A673 (cell line): Measurements from ENCODE around the gene BAAT. TPM values are rescaled to one million over a fixed set of nuclear protein-coding genes. Genes with fewer than 3 reads are reported as not detected.

Source experiments
- BruUV-seq: library from RNA; stranded (reverse); fragments of 400-500 nt; replicated peaks from 2 replicates; lab custom pipeline; 2021; lab: Mats Ljungman, UMichigan
- CTCF ChIA-PET: fragments of 300-600 bp; sonication (Branson Sonifier 250); formaldehyde crosslinking; loops from one replicate; lab custom pipeline; 2022; ENCODE audit warnings: antibody characterized with exemption; lab: Charles Lee
- POLR2A ChIA-PET: fragments of 300-600 bp; sonication (Branson Sonifier 250); formaldehyde crosslinking; loops from one replicate; lab custom pipeline; 2022; ENCODE audit warnings: antibody characterized with exemption; ENCODE audit not compliant: low non-redundant PET; lab: Charles Lee
- DNase-seq: peaks from one replicate; pipeline ENCODE4 v3.0.0-alpha.2; 2015; ENCODE audit warnings: low spot score
- H3K27ac ChIP-seq: fragments of 200-600 bp; sonication (generic); 2 replicates; pipeline ENCODE4 v1.5.1; 2016; ENCODE audit warnings: mixed run types, low read depth, mild to moderate bottlenecking, mixed read lengths, antibody characterized with exemption, low read length; ENCODE audit not compliant: poor library complexity, severe bottlenecking
- H3K27me3 ChIP-seq: fragments of 200-600 bp; sonication (generic); replicated peaks from 2 replicates; pipeline ENCODE4 v1.6.1; 2017; ENCODE audit warnings: mixed run types, low read depth, mild to moderate bottlenecking, mixed read lengths, antibody characterized with exemption, low read length; ENCODE audit not compliant: insufficient read depth, poor library complexity
- H3K36me3 ChIP-seq: fragments of 200-600 bp; sonication (generic); 2 replicates; pipeline ENCODE4 v1.6.1; 2016; ENCODE audit warnings: mixed run types, mild to moderate bottlenecking, mixed read lengths, antibody characterized with exemption, low read length; ENCODE audit not compliant: insufficient read depth, poor library complexity, severe bottlenecking
- H3K4me1 ChIP-seq: fragments of 200-600 bp; sonication (generic); 2 replicates; pipeline ENCODE4 v1.6.1; 2017; ENCODE audit warnings: mixed run types, mild to moderate bottlenecking, mixed read lengths, antibody characterized with exemption, low read length; ENCODE audit not compliant: insufficient read depth, poor library complexity, severe bottlenecking
- H3K4me3 ChIP-seq: fragments of 200-600 bp; sonication (generic); 2 replicates; pipeline ENCODE4 v1.5.1; 2016; ENCODE audit warnings: low read depth, mixed run types, mild to moderate bottlenecking, mixed read lengths, low read length; ENCODE audit not compliant: poor library complexity, severe bottlenecking
- H3K9me3 ChIP-seq: fragments of 200-600 bp; sonication (generic); 2 replicates; pipeline ENCODE4 v1.6.1; 2016; ENCODE audit warnings: mixed run types, low read depth, mild to moderate bottlenecking, mixed read lengths, antibody characterized with exemption, low read length; ENCODE audit not compliant: poor library complexity, severe bottlenecking
- CTCF ChIP-seq: fragments of 300-800, 200-600 bp; sonication (generic); conservative IDR thresholded peaks from 2 replicates; pipeline ENCODE4 v1.5.1; 2017; ENCODE audit warnings: low read depth, mild to moderate bottlenecking, antibody characterized with exemption, low read length, moderate library complexity, mixed read lengths
- EZH2 ChIP-seq: fragments of 200-600 bp; sonication (generic); IDR thresholded peaks from 2 replicates; pipeline ENCODE4 v1.6.1; 2017; ENCODE audit warnings: borderline replicate concordance, low read depth, mild to moderate bottlenecking, mixed read lengths, antibody characterized with exemption, low read length; ENCODE audit not compliant: poor library complexity, severe bottlenecking
- intact Hi-C: fragments of 100-400 bp; cut with micrococcal nuclease; formaldehyde crosslinking; loops from one replicate; pipeline ENCODE4 v1.10.0; 2022; ENCODE audit not compliant: unreplicated experiment
- total RNA-seq: library from RNA; stranded (reverse); gene quantifications from 2 replicates; pipeline ENCODE4 v1.2.3, GENCODE V29; 2021

Gene BAAT
- total RNA-seq, 1 experiment from 2014 or later, result 0.17 TPM

- CTCF ChIA-PET, result interaction anchor here (0.6 kb wide), 1 partner anchor 964 kb away, joined by 3 read pairs; no protein-coding TSS in a partner anchor
- no peak for DNase-seq
- POLR2A ChIA-PET, result no interaction called here
- H3K27ac ChIP-seq, result no peak overlapping the region
- peaks cover 14% of the 10 kb centered on the region for H3K27me3 ChIP-seq
- H3K4me1 ChIP-seq, result no peaks in the 10 kb centered on the region
- no peaks in the 10 kb centered on the region for H3K9me3 ChIP-seq
- intact Hi-C loops, result no loop called here
- no peaks in the 10 kb centered on the region for H3K36me3 ChIP-seq
- TF ChIP-seq EZH2, result no peak
- no peak for TF ChIP-seq CTCF
- BruUV-seq, result no TSS peak
- no peak overlapping the region for H3K4me3 ChIP-seq
These were observed 58.8 kb downstream of the BAAT start for GRCh38 chr9:101326035-101326434.

GRCh38 chr9:101325053-101325452 is 59.8 kb downstream of the BAAT start:
- TF ChIP-seq CTCF (no peak), EZH2 (no peak)
- H3K27ac ChIP-seq, result no peak overlapping the region
- DNase-seq, result no peak
- no peaks in the 10 kb centered on the region for H3K36me3 ChIP-seq
- H3K4me3 ChIP-seq, result no peak overlapping the region
- H3K9me3 ChIP-seq, result no peaks in the 10 kb centered on the region
- intact Hi-C loops, result no loop called here
- ChIA-PET POLR2A (no interaction called here), CTCF (no interaction called here)
- H3K4me1 ChIP-seq, result no peaks in the 10 kb centered on the region
- H3K27me3 ChIP-seq, result peaks cover 8% of the 10 kb centered on the region
- BruUV-seq, result no TSS peak

GRCh38 chr9:101324245-101324804 is 60.5 kb downstream of the BAAT start:
- CTCF ChIA-PET, result no interaction called here
- BruUV-seq, result no TSS peak
- DNase-seq, result no peak
- Histone ChIP-seq H3K27ac (no peak overlapping the region), H3K36me3 (no peaks in the 10 kb centered on the region), H3K27me3 (peaks cover 4% of the 10 kb centered on the region), H3K4me1 (no peaks in the 10 kb centered on the region), H3K4me3 (no peak overlapping the region), H3K9me3 (no peaks in the 10 kb centered on the region)
- intact Hi-C loops, result no loop called here
- POLR2A ChIA-PET, result no interaction called here
- TF ChIP-seq CTCF (no peak), EZH2 (no peak)
